ENCODE results near the gene EPHB1. TPM values are rescaled to one million over a fixed set of nuclear protein-coding genes. Genes with fewer than 3 reads are reported as not detected.

The EPHB1 gene
- total RNA-seq, 4 donors from 2014 or later: 1.00 to 8.9 (median 4.5) TPM

- intact Hi-C loops (cut with DNase I; ENCODE audit: low total_unique reads) (no loop called here), in situ Hi-C loops (cut with MboI; ENCODE audit: low sequenced_read_pairs in 4 of 4) (no loop called here)
- H3K36me3 ChIP-seq: no peaks in the 10 kb centered on the region
- H3K27ac ChIP-seq: no peak overlapping the region
- DNase-seq (no peak), ATAC-seq (no peak)
- no peak for TF ChIP-seq POLR2A (IDR thresholded peaks at IDR 0.05)
- TF ChIP-seq CTCF (IDR thresholded peaks at IDR 0.05 in 4 of 5, conservative IDR thresholded peaks at IDR 0.05 in 1 of 5): no peak
- no peaks in the 10 kb centered on the region for H3K4me1 ChIP-seq
- no peaks in the 10 kb centered on the region for H3K9me3 ChIP-seq
- no peak overlapping the region for H3K4me3 ChIP-seq
- no peaks in the 10 kb centered on the region for H3K27me3 ChIP-seq
These were observed 360.2 kb downstream of the EPHB1 start for GRCh38 chr3:135155228-135155627.

GRCh38 chr3:135155791-135156190 lies 360.7 kb downstream of the EPHB1 start:
- Histone ChIP-seq H3K27me3 (no peaks in the 10 kb centered on the region), H3K9me3 (no peaks in the 10 kb centered on the region), H3K4me3 (no peak overlapping the region), H3K36me3 (no peaks in the 10 kb centered on the region), H3K4me1 (no peaks in the 10 kb centered on the region), H3K27ac (no peak overlapping the region)
- no peak for TF ChIP-seq CTCF (IDR thresholded peaks at IDR 0.05 in 4 of 5, conservative IDR thresholded peaks at IDR 0.05 in 1 of 5)
- TF ChIP-seq POLR2A (IDR thresholded peaks at IDR 0.05): no peak
- DNase-seq (no peak), ATAC-seq (no peak)
- intact Hi-C loops (cut with DNase I; ENCODE audit: low total_unique reads) (no loop called here), in situ Hi-C loops (cut with MboI; ENCODE audit: low sequenced_read_pairs in 4 of 4) (no loop called here)

- in situ Hi-C loops (cut with MboI; ENCODE audit: low sequenced_read_pairs in 4 of 4) (no loop called here), intact Hi-C loops (cut with DNase I; ENCODE audit: low total_unique reads) (no loop called here)
- Histone ChIP-seq H3K9me3 (no peaks in the 10 kb centered on the region), H3K27ac (no peak overlapping the region), H3K4me3 (no peak overlapping the region), H3K27me3 (no peaks in the 10 kb centered on the region), H3K36me3 (no peaks in the 10 kb centered on the region), H3K4me1 (peaks cover 0 to under 1% of the 10 kb centered on the region in 2 donors)
- TF ChIP-seq POLR2A (IDR thresholded peaks at IDR 0.05) (no peak), CTCF (IDR thresholded peaks at IDR 0.05 in 4 of 5, conservative IDR thresholded peaks at IDR 0.05 in 1 of 5) (no peak)
- ATAC-seq: no peak
- no peak for DNase-seq
These were observed 362.1 kb downstream of the EPHB1 start for GRCh38 chr3:135157045-135157740.

DNA sequence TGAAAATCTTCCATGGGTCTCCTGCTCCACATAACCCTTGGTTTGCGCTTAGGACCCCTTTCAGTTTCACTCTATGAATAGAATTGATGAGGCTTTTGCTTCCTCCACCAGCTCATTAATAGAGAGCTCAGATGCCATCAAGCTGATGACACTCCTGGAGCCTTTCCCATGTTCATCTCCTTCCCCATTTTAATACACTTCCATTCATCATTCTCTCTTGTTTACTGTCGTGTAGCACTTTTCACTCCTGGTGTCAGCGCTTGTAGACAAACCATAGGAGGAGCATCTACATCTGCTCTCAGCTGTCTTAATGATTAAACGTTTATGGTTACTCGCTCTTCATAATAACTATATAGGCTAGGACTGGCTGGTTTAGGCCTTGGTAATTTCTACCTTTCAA lies 363.5 kb downstream of the EPHB1 start:
- in situ Hi-C loops (cut with MboI; ENCODE audit: low sequenced_read_pairs in 4 of 4) (no loop called here), intact Hi-C loops (cut with DNase I; ENCODE audit: low total_unique reads) (no loop called here)
- no peak overlapping the region for H3K27ac ChIP-seq
- DNase-seq (no peak), ATAC-seq (no peak)
- no peaks in the 10 kb centered on the region for H3K9me3 ChIP-seq
- H3K4me3 ChIP-seq: no peak overlapping the region
- H3K4me1 ChIP-seq: peaks cover 0 to 3% of the 10 kb centered on the region in 2 donors
- no peaks in the 10 kb centered on the region for H3K27me3 ChIP-seq
- TF ChIP-seq POLR2A (IDR thresholded peaks at IDR 0.05) (no peak), CTCF (IDR thresholded peaks at IDR 0.05 in 4 of 5, conservative IDR thresholded peaks at IDR 0.05 in 1 of 5) (no peak)
- H3K36me3 ChIP-seq: no peaks in the 10 kb centered on the region
